Smooth muscle cell of the brain vasculature (primary cell): Measurements from ENCODE around the gene CLK1.
"Not testable (repeated sequence)": the region's sequence is repeated elsewhere in the genome, so short reads cannot be mapped to it uniquely, and the experiment has no call there.

ENCODE experiments used
- DNase-seq: peaks from one replicate; pipeline ENCODE4 v3.0.0-alpha.2; 2012; ENCODE audit warnings: low read depth, low spot score

The CLK1 gene

DNA sequence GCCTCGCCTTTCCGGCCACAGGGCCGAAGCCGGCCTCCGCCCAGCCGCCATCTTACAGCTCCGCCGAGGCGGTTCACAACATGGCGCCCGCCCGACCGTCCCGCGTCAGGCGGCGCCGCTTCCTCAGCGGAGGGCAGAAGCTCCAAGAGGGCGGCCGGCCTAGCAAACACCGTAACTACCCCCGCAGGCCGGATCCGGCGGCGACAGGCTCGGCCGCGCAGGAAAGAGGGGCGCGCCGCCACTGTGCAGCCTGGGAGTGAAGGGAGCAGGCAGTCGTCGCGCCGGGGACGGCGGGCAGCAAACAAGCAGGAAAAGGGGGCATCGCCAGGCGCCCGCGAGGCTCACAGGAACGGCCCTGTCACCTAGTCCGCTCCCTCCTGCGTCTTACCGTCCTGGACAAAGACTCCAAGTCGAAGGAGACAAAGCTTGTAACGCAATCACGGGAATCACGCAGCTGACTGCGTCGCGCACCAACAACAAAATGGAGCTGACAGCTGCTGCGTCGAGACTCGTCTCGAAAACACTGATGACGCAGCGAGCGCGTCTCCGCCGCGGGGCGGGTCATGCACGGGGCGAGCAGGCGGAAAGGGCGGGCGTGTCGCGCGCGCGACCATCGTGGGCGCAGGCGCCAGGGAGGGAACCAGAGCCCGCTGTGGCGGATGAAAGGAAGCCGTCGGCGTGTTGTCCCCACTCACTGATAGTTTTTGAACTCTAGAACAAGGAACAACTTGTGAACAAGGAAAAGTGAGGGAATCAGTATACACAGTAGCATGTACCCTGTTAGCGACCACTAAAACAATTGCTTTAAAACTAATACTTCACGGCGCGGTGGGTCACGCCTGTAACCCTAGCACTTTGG is at the start of gene CLK1:
CLK1 (minus strand) TSS at position 483 of the 859 bp plus-strand sequence. CDS start 2,796 bp downstream, outside the sequence.
- peak; percentile 86 for DNase-seq

DNA sequence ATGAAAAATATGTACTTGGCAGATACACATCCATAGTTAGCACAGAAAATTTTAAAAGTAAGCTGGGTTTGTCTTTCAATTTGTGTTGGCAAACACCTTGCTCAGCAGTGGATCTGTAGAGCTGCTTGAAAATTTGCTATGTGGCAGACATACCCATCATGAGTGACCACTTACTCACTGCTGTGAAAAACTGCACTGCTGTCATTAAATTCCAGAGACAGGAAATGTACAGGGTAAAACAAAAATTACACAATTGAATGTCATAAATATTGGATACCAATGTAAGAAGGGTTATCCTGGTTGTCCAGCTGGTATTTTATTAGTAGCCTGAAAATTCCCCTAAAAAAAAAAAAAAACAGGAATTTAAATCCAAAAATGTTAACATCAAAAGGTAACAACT is 49.2 kb upstream of the CLK1 start:
- no peak for DNase-seq

DNA sequence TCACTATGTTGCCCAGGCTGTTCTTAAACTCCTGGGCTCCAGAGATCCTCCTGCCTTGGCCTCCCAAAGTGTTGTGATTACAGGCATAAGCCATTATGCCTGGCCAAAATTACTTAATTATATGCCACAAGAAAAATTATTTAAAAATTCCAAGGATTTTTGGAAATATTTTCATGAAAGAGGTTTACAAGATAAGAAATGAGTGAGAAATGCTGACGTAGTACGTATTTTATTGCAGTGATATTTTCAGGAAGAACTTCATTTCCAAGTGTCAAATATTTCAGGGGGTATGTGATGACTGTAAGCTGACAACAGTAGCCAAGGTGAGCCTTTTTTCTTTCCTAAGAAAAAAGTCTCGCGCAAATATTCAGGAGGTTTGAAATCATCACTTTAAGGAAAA is 45.5 kb upstream of the CLK1 start:
- DNase-seq, result no peak

DNA sequence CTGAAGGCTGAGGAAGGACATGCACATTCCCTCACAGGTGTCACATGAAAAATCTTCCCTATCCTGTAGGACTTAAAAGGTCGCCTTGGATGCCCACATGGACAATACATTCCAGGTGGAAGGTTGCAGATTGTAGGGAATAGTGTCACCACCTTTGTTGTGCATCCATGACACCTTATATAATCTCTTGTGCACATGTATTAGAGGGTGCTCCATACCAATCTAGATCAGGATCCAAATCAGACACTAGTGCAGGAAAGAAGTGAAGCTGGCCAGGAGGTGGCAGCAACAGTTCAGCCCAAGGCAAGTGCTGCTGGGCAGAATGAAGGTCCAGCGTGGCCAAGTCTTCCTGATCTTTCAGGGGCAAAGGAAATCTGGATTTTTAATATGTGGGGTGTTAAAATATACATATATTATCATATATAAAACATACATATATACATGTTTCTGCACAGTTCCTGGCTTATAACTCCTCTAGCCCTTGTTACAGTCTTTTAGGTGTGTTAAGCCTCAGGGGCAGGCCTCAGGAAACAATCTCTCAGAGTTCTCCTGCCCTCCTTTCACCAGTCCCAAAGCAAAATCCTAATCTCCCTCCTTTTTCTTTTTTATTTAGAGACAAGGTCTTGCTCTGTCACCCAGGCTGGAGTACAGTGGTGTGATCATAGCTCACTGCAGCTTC is 41.3 kb upstream of the CLK1 start:
- DNase-seq, result peak; percentile 40

DNA sequence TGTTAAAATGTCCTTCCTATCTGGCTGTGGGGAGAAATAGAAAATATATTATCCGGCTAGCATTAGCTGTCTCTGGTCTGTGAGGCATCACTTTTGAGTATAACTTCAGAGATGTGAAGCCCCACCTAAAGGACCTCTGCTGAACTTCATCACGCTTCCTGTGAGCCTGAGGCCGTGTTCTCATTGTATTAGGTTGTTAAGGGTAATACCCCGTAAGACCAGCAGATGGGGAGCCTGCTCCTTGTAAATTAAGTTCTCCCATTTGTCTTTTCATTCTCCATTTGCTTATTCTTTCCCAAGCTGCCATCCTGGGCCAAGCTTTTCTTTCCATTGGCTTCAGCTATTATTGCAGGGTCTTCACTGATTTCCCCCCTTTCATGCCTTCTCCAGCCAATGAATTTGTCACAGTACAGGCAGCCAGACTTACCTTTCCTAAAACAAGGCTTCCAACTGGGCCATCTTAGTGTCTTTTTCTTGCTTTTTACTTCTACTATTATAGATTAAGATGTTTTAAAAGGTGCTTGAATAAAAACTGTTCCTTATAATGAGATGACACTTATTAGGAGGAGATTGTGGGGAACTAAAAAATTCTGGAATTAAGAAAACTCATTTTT is 37.1 kb upstream of the CLK1 start:
- DNase-seq, result peak; percentile 80

DNA sequence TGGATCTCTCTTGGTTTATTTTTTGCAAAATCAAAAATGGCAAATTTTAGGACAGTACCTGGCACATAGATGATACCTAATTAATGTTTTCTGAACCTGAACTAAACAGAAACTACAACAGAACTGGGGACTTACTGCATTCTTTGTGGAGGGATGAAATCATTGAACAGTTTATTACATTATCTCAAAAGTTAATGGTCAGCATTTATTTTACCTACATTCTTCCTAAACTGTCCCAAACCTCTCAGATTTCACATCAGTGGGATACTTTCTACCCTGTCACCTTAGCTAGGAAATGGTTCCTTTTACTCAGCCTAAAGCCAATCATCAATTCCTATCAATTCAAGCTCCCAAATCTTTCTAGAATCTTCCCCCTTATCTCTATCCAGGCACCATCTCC is 35.0 kb upstream of the CLK1 start:
- no peak for DNase-seq

DNA sequence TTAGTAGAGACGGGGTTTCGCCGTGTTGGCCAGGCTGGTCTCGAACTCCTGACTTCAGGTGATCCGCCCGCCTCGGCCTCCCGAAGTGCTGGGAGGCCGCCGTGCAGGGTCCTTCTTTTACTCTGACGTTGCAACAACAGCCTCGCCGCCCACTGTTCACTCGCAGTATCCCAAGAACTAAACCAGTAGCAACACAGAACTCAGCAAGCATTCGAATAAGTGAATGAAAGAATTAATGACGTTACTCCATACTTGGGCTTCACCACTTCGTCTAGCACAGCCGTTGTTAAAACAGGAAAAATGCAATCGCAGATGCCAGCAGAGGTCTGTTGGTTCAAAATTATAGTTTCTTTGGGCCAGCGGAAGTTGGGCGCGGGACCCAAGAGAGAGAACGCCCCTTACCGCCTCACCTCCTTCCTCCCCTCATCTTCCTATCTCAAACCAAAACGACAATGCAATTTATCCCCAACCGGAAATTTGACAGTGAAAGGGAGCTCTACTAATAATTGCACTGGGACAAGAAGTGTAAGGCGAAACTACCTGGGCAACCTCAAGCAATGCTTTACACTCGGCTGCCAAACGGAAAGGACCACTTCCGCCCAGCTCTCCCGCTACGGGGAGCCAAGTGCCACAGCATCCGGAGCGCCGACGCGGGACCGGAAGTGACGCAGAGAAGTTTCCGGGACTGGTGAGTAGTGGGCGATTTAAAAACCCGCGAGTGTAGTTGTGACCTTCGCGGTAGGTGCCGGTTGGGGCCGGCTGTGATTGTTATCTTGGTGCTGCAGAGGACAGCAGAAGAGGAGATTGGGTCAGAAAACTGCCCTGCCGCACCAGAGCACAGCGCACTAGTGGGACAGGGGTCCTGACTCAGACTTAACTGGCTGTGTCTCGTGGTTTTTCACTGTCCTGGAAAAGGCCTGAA is 24.5 kb upstream of the CLK1 start, which contains the start of the genes NIF3L1 and PPIL3:
NIF3L1 (plus strand) TSS at position 668 of the 922 bp plus-strand sequence. CDS start 2,573 bp downstream, outside the sequence.
PPIL3 (minus strand) TSS at position 374 of the 922 bp plus-strand sequence. CDS start 1,462 bp downstream, outside the sequence.
- peak; percentile 93 for DNase-seq

DNA sequence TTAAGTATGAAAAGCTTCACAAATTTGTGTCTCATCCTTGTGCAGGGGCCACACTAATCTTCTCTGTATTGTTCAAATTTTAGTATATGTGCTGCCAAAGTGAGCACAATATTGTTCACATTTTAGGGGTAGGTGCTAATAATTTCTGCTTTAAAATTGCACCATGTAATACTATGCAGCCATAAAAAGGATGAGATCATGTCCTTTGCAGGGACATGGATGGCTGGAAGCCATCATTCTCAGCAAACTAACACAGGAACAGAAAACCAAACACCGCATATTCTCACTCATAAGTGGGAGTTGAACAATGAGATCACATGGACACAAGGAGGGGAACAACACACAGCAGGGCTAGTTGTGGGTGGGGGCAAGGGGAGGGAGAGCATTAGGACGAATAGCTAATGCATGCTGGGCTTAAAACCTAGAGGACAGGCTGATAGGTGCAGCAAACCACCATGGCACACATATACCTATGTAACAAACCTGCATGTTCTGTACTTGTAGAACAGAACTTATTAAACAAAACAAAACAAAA is 17.3 kb upstream of the CLK1 start:
- DNase-seq, result not testable (repeated sequence)

DNA sequence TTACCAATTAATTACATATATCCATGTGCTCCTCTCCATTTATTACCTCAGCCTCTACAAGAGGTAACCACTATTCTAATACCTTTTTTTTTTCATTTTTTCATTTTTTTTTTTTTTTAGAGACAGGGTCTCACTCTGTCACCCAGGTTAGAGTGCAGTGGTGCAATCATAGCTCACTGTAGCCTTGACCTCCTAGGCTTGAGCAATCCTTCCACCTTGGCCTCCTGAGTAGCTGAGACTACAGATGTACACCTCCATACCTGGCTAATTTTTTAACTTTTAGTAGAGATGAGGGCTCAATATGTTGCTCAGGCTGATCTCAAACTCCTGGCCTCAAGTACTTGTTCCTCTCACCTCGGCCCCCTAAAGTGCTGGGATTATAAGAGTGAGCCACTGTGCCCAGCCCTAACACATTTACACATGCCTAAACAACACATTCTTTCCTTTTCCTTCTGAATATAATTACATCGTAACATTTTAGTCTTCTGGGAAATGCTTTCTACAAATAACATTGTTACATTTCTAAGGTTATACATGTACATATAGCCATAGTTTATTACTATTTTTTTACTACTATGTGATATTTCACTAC is 13.9 kb upstream of the CLK1 start:
- DNase-seq, result no peak

DNA sequence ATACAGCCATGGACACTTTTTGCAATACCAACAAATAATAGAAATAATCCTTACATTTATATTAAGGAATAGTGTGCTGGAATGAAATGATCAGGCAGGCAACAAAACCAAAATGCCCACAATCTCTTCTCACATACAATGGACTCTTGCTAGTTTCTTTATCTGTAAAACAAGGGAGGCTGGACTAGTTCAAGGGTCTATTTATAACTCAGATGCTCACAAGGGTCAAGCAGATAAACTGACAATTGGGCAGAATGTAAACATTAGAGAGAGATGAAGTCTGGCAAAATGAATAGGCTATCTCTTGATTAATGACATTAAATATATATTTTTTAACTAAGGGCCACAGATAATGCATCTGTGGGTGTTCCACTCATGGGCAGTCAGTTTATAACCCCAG is 13.0 kb upstream of the CLK1 start:
- no peak for DNase-seq

DNA sequence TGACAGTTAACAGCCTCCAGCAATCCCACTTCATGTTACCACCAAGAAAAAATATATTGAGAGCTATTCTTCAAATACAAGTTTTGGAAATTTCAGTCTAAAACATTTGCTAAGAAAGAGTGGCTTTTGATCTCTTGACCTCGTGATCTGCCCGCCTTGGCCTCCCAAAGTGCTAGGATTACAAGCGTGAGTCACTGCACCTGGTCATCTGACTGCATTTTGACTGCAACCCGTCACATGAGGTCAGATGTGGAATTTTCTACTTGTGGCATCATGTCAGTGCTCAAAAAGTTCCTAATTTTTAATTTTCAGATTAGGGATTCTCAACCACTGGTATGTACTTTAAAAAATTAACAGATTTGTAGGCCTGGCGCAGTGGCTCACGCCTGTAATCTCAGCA is 9.1 kb upstream of the CLK1 start:
- DNase-seq, result no peak

DNA sequence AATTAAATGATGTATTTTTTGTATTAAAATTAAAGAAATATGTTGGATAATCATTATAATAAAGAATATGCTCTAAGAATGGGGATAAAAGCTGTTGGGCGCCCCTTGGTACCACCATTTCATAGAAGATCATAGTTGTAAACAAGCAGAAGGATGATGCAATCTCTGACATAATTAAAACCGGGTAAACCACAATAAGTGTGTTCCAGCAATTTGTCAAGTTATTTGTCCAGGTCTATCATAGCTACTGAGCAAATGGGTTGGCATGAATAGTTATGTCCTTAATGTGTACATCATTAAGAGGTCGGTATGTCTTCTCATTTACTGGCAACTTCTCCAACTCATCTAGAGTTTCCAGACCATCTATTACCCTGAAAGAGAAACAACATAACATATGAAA is 6.7 kb upstream of the CLK1 start:
- DNase-seq, result no peak

DNA sequence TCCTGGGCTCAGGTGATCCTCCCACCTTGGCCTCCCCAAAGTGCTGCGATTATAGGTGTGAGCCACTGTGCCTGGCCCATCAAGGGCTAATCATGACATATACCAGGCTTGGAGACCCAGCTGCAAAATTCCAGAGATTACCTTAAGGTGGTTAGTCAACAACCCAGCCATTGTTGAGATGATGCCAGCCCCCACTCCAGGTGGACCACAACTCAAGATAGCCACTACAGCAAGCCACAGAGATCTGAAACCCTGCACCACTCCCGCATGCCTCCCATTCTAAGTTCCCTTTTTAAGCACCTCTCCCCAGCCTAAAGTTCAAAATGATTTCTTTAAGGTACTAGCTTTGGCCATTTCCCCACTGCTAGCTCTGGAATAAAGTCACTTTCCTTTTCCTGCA is 4.6 kb upstream of the CLK1 start:
- no peak for DNase-seq

DNA sequence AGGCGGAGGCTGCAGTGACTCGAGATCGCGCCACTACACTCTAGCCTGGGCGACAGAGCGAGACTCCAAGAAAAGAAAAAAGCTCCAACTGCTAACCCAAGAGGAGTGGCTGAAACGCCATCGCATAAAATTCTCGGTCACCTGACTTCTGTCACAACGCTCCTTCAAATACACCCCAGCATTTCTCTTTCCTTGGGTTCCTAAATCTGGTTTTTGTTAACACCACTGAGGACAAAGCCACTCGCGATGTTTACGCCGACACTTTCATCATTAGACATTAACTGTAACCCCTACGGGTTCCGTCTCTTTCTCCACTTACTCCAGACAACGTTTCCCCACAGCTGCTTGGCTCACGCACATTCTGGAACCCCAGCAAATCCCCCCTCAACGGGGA is 679 bp downstream of the CLK1 start:
- DNase-seq, result no peak

DNA sequence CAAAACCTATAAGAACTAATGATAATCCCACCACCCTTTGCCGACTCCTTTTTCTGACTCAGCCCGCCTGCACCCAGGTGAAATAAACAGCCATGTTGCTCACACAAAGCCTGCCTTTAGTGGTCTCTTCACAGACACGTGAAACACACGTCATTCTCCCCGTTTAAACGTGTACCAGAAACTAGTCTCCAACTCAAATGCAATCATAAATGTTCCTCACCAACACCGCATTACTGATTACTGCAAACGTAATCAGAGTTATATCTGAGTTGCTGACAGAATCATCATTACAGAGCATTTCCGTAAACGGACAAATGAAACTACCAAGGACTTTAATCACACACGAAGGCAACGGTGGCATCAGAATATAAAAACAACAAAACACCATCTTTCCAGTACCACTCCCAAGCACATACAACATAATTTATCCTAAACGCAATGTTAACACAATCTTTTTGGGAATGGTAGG is 1.9 kb downstream of the CLK1 start:
- no peak for DNase-seq

DNA sequence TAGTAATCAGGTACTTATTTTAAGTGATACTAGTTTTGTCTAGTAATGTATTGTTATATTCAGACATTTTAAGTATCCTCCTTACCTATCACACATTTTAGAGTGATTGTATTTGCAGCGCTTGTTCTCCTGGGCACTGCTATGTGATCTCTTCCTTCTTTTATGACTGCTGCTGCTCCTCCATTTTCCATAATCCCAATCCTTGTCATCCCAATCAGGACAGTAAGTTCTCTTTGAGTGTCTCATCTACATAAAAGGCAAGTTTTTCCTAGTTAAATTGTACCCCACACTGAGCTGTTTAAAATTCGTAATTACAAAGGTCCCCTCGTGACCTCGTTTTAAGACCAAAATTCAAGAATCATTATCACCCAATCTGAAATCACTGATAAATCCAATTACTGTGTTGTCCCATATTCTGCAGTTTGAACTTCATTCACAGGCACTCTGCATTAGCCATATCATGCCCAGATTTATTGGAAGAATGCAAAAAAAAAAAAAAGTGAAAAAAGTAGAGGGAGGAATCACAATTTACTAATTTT is 2.8 kb downstream of the CLK1 start:
- DNase-seq, result no peak

DNA sequence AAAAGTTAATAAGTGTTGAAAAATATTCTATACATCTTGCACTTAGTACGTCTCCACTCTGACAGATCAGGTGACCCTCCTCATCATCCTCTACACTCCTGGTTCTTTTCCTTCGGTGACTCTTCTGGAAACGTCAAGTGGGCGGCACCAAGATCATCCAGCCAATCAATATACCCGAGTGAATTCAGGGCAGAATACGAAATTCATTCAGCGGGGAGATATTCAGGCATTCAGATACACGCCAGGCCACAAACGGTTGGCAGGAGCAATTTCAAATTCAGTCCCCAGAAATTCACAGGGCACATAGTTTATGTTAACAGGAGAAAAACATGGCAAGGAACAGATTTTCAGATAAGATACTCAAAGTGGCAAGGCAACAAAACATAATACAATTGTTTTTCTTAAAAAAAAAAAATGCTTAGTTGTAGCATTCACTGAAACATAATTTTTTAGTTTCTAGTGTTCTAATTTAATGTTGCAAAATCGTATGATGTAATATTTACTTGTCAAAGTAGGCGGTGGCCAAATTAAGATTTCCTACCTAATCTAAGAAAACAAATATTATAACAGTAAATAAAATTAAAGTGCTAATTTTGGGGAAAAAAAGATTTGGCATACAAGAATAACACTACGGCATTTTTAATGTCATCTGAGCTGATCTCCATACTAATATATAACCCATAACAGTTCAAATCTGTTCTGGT is 4.2 kb downstream of the CLK1 start:
- DNase-seq, result no peak

DNA sequence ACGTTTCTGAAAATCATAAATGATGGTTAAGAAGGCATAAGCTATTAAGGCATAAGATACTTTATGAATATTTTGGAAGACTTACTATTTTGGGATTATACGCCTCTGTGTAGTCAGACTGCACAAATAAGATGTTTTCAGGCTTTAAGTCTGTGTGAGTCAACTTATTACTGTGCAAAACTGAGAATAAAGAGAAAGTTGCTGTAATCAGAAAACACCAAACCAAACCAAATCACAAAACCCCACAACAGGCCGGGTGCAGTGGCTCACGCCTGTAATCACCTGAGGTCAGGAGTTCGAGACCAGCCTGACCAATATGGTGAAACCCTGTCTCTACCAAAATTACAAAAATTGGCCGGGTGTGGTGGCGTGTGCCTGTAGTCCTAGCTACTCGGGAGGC is 7.7 kb downstream of the CLK1 start:
- DNase-seq, result no peak

DNA sequence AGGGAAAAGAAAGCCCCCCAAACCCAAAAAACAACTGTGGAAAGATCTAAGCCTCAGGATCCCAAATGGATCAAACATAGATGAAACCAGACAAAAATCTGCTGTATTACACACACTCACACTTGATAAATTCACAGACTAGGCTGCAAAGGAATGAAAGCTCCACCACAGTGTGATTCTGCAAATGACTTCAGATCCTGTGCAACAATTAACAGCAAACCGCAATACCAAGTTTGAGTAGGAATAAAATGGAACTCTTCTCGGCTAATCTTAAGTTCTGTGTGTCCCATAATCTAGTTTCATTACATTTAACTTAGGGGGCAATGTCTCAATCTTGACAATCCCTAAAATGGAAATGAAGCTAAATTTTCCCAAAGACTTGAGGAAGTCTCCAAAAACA is 11.9 kb downstream of the CLK1 start:
- no peak for DNase-seq
